Measurements from ENCODE around the gene C1orf50.
"Not testable (repeated sequence)": the region's sequence is repeated elsewhere in the genome, so short reads cannot be mapped to it uniquely, and the experiment has no call there.

Gene C1orf50

DNA sequence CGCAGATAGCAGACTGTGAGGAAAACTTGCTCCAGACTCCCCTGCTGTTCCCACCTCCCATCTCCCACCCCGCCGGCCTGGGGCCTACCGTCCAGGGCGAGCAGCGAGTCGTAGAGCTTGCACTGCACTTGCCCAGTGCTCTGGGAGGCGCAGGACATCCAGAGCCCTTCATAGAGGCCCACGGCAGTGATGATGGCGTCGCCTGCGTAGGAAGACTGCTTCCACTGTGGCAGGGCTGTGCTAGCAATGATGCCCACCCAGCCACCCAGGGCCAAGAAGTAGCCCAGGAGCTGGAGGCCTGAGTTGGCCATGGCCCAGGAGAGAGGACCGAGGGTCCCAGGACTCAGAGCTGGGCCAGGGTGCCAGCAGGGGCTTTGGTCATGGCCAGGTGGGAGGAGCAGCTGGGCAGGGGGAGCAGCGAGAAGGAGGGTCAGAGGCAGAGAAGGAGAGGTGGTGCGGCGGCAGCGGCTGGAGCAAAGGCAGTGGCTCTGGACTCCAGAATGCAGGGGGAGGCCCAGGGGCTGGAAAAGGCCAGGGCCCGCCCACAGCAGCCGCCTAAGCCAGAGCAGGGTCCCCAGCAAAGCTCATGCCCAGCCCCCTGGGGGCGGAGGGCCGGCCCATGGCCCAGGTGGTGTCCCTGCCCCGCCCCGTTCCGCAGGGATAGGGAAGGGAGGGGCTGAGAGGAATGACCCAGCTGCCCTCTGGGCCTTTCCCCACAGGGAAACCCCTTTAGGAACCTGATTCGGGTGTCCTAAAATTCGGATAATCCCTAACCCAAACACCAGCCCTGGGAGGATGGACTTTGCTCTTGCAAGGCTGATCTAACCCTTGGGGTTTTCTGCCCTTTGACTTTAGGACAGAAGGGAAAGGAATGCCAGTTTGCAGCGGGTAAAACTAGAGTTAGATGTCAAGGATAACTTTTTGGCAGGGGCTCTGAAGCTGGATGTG lies 27.0 kb upstream of the C1orf50 start, which contains the start of gene CLDN19:
Gene CLDN19, minus strand, starts transcription at position 484 of the 948 bp plus-strand sequence. Its CDS starts 173 bp downstream, at position 311.
- no peak for DNase-seq (ENCODE audit: low read depth)

- no peak for DNase-seq (ENCODE audit: low read depth)
These were observed 26.0 kb upstream of the C1orf50 start for GRCh38 chr1:42740851-42741580.

DNA sequence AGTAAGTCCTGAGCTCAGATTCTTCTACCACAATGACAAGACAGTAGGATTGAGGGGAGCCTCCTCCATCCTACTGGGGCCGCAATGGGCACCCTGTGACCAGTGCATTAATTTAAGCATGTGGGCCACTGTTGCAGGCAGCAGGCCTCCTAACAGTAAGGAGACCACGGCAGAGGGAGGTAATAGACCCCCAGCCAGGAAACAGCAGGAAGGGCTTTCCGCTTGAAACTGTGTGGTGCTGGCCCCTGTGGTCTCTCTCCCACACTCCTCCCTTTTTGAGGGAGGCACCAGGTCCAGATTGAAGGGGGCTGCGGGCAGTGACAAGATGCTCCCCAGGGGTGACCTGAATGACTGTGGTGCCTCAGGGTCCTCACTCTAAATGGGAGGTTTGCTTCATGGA lies 25.3 kb upstream of the C1orf50 start:
- DNase-seq (ENCODE audit: low read depth): no peak

DNA sequence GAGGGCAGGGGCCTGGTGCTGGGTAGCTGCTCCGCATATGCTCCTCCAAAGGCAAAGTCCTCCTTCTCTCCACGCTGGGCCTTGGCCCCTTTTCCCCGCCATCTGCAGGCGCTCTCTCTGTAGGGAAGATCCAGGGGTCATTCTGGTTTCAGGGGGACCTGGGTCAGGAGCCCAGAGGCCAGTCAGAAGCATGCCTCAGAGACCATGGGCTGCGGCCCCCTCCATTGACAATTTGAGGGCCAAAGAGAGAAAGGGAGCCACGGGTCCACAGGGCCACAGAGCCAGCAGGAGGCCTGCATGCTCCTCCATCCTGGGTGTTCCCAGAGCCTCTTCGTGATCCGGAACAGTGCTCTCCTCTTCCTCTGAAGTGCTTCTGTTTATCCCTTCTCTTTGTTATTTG lies 24.9 kb upstream of the C1orf50 start:
- DNase-seq (ENCODE audit: low read depth): no peak

- DNase-seq (ENCODE audit: low read depth): no peak
These were observed 24.3 kb upstream of the C1orf50 start for GRCh38 chr1:42742617-42743316.

DNA sequence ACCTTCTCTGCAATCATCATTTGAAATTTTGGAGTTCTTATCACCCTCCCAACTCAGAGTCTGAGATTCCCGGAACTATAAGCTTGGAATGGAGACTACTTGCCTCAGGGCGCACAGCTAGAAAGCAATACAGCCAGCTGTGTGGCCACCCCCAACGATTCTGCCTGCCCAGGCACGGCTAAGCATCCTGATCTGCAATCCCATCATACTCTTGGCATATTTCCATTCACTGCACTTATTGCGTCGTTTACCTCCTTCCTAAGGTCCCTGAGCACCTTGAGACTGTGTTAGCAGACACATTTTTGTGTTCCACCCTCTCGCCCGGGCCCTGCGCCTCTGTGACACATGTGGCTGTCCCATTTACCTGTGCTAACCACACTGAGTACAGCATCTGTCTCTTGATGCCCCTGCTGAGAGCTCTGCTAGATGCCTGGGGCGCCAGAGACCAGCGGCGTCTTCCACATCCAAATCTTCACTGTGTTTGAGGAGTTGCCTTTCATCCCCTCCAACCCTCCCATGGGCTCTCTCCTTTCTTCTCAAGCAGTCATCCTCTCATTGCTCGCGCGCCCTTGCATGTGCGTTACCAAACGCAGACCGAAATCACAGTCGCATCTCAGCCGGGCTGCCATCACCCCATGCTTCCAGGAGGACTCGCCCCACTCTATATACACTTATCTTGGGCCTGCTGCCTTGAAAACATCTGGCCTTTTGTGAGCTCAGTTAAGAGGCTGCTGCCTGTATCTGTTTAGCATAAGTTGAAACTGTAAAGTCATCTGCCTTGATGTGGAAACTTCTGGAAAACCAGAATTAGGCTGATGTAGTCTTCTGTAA lies 23.5 kb upstream of the C1orf50 start:
- no peak for DNase-seq (ENCODE audit: low read depth)

DNA sequence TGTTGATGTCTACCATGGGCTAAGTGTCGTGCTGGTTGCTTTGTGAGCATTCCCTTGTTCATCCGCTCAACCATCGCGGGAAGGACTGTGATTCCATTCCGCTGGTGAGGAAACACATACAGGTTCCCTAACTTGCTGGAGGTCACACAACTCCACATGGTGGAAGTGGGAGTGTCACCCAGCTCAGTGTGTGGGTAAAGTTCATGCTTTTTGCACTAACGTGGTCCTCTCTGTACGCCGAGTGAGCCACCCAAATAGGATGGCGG lies 23.0 kb upstream of the C1orf50 start:
- no peak for DNase-seq (ENCODE audit: low read depth)

DNA sequence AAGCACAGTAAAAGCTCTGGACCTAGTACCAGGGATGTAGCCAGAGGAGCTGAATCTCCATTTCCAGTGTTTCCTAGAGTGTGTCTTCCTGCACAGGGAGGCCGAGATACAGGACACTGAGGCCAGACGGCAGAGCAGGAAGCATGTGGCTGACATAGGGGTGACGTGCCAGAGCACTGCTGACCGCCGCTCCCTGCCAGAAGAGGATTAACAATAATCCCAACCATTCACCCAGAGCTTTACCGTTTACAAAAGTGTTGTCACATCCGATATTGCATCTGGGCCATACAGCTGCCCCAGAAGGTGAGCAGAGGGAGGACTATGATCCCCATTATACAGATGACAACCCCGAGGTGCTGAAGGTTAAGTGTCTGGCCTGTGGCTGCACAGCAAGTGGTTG lies 21.2 kb upstream of the C1orf50 start:
- DNase-seq (ENCODE audit: low read depth): no peak

DNA sequence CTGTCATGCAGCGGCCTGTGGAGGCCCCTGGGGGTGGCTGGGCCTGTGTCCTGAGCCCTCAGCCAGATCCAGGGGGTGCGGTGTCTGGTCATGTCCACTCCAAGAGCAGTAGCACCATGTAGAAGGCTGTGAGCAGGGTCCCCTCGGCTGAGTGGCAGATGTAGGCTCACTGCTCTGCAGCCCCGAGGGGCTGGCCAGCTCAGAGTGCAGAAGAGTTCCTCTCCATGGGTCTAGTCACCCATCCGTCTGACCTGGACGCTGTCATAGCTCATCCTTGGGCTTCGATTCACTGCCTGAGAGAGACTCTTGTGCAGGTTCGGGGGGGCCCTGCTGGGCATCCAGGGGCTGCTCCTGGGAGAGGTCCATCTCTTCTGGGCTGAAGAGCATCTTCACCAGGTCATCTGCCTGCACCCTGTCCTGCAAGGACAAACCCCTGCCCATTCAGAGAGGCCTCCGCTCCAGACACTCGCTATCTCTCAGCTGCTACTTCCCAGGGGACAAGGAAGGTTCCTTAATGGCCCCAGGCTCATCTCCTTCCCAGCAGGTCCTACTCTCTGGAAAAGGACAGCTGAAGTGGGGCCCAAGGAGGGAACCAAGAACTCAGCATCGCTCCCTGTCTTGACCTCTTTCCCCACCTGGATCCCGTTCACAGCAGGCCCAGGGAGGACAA lies 20.5 kb upstream of the C1orf50 start:
- DNase-seq (ENCODE audit: low read depth): no peak

DNA sequence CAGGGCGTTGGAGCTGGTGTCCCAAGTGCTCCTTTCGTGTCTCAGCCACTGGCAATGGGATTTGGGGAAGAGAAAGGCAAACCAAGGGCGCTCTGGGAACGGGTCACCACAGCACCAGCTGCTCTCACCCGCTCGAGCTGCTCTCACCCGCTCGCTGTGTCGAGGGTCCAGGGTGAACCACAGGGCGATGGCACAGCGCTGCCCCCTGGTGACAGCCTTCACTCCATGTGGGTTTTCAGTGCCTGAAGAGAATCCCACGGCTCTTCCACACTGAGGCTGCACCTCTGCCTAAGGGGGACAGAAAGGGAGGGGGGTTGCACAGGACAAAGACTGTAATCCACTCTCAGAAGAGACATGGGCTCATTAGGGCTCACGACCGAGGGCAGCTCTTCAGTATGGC lies 19.9 kb upstream of the C1orf50 start:
- no peak for DNase-seq (ENCODE audit: low read depth)

- no peak for DNase-seq (ENCODE audit: low read depth)
These were observed 19.0 kb upstream of the C1orf50 start for GRCh38 chr1:42748021-42748420.

- no peak for DNase-seq (ENCODE audit: low read depth)
These were observed 18.3 kb upstream of the C1orf50 start for GRCh38 chr1:42748461-42749410.

GRCh38 chr1:42750041-42750440 lies 17.0 kb upstream of the C1orf50 start:
- no peak for DNase-seq (ENCODE audit: low read depth)

- not testable (repeated sequence) for DNase-seq (ENCODE audit: low read depth)
These were observed 15.5 kb upstream of the C1orf50 start for GRCh38 chr1:42751511-42752070.

DNA sequence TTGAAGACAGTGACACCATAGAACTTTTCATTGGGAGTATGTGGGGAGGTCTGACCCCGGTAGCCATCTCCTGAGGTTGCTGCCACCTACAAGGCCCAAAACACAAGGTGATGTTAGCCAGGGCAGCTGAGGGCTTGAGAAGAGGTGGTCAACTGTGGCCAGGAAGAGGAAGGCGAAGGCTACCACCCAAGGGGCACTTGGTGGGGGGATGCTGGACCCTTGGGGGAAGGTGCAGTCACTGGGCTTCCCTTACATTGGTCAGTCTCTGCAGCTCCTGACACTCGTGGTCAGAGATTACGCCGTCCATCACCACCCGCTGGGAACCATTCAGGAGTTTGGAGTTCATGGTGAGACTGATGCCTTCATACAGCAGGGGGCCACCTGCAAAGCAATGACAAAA lies 14.8 kb upstream of the C1orf50 start:
- no peak for DNase-seq (ENCODE audit: low read depth)

DNA sequence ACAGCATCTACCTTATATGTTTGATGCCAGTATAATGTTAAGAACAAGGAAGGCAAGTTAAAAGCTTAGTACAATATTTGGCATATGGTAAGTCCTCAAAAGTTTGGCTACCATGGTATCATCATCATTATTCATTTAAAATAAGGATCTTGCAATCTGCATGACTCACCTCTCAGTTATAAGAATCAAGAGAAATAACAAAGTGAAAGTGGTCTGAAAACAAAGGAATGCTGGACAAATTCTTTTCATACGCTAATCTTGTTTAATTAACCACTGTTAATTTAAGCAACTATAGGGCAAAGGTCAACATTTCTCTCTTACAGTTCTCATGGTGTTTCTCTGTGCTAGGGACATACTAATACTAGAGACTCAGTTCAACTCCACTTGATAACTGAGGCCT lies 14.0 kb upstream of the C1orf50 start:
- no peak for DNase-seq (ENCODE audit: low read depth)

- no peak for DNase-seq (ENCODE audit: low read depth)
These were observed 9.8 kb upstream of the C1orf50 start for GRCh38 chr1:42756956-42757891.

- DNase-seq (ENCODE audit: low read depth): no peak
These were observed 9.2 kb upstream of the C1orf50 start for GRCh38 chr1:42757892-42758275.

DNA sequence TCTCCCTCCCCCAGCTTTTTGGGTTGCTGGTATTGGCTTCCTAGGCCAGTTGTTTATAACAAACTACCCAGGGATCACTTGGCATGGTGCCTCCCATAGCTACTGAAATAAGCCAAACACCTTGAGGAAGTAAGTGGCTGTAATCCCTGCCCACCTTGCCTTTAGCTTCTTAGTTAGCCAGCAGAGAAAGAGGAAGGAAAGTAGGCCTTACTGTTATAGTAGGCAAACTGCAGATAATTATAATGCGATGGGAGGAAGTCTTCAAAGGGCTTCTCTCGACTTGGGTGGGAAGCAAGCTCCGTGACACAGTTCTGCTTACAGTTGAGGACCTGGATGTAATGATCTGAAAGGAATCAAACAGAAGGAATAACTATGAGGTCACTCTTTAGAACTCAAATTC lies 8.4 kb upstream of the C1orf50 start:
- no peak for DNase-seq (ENCODE audit: low read depth)
